H1 (cell line): ENCODE results near the gene CDC26. TPM values are rescaled to one million over a fixed set of nuclear protein-coding genes. Genes with fewer than 3 reads are reported as not detected.

Experiments
- CTCF ChIA-PET: fragments of 300-600 bp; sonication (Branson Sonifier 250); formaldehyde crosslinking; loops from one replicate; lab custom pipeline; 2021; ENCODE audit not compliant: partially characterized antibody; lab: Charles Lee
- POLR2A ChIA-PET: fragments of 300-600 bp; sonication (Branson Sonifier 250); formaldehyde crosslinking; loops from one replicate; lab custom pipeline; 2021; ENCODE audit warnings: inconsistent platforms; ENCODE audit not compliant: partially characterized antibody; lab: Charles Lee
- DNase-seq, 2 experiments: peaks; one replicate each; pipeline versions ENCODE4 v3.0.0 to v3.0.0-alpha.2; 2010 to 2022; ENCODE audit warnings: low spot score in 2 of 2, low read depth in 1 of 2, mixed read lengths in 1 of 2
- FAIRE-seq: peaks from 2 replicates; lab custom pipeline; 2011; peaks lifted over from hg19 to GRCh38; lab: Jason Lieb, UNC
- H2AFZ ChIP-seq: 2 replicates; pipeline ENCODE4 v1.8.1; 2012; ENCODE audit warnings: low read length, inconsistent platforms
- H2AK5ac ChIP-seq: 2 replicates; pipeline ENCODE4 v1.6.1; 2013; ENCODE audit warnings: low read depth, low read length
- H2BK120ac ChIP-seq: replicated peaks from 2 replicates; pipeline ENCODE3; 2013; ENCODE audit warnings: low read depth, low read length, inconsistent platforms
- H2BK12ac ChIP-seq: 2 replicates; pipeline ENCODE4 v1.6.1; 2013; ENCODE audit warnings: low read depth, low read length
- H2BK15ac ChIP-seq: 2 replicates; pipeline ENCODE4 v1.6.1; 2013; ENCODE audit warnings: low read length
- H2BK20ac ChIP-seq: 2 replicates; pipeline ENCODE4 v1.6.1; 2013; ENCODE audit warnings: low read length
- H2BK5ac ChIP-seq: 2 replicates; pipeline ENCODE4 v1.6.1; 2013; ENCODE audit warnings: low read depth, low read length
- H3K14ac ChIP-seq: 2 replicates; pipeline ENCODE4 v1.6.1; 2013; ENCODE audit warnings: inconsistent platforms; ENCODE audit not compliant: insufficient read length
- H3K18ac ChIP-seq: 2 replicates; pipeline ENCODE4 v1.6.1; 2013; ENCODE audit warnings: low read length; ENCODE audit errors: extremely low read depth
- H3K23ac ChIP-seq: 2 replicates; pipeline ENCODE4 v1.6.1; 2013; ENCODE audit warnings: inconsistent platforms; ENCODE audit not compliant: insufficient read length
- H3K23me2 ChIP-seq: 2 replicates; pipeline ENCODE4 v1.6.1; 2013; ENCODE audit warnings: low read depth, low read length
- H3K27ac ChIP-seq: 2 replicates; pipeline ENCODE4 v1.6.1; 2011; ENCODE audit warnings: low read depth, low read length, inconsistent platforms
- H3K27me3 ChIP-seq, 4 experiments: replicated peaks in 1 of 4; 1 replicate in 1 of 4; 2 replicates in 3 of 4; pipeline versions ENCODE4 v1.6.1 to v1.8.1; 2011 to 2013; ENCODE audit warnings: low read length in 3 of 4, mild to moderate bottlenecking in 3 of 4, inconsistent platforms in 2 of 4, mixed read lengths in 2 of 4, moderate library complexity in 1 of 4; ENCODE audit not compliant: control insufficient read depth in 3 of 4, insufficient read depth in 3 of 4; ENCODE audit errors: extremely low read depth in 1 of 4
- H3K36me3 ChIP-seq, 4 experiments: 2 replicates each; pipeline versions ENCODE4 v1.6.1 to v1.8.1; 2011 to 2013; ENCODE audit warnings: mild to moderate bottlenecking in 4 of 4, low read length in 3 of 4, moderate library complexity in 2 of 4, control low read depth in 1 of 4, inconsistent platforms in 1 of 4; ENCODE audit not compliant: insufficient read depth in 4 of 4, control insufficient read depth in 2 of 4
- H3K4ac ChIP-seq: replicated peaks from 2 replicates; pipeline ENCODE3; 2013; ENCODE audit warnings: low read length, low read depth, mixed read lengths, inconsistent platforms; ENCODE audit not compliant: insufficient read length
- H3K4me1 ChIP-seq, 4 experiments: replicated peaks in 1 of 4; 1 replicate in 1 of 4; 2 replicates in 3 of 4; pipeline versions ENCODE4 v1.6.1 to v1.8.1; 2011 to 2013; ENCODE audit warnings: low read length in 3 of 4, inconsistent platforms in 2 of 4, mixed read lengths in 1 of 4; ENCODE audit not compliant: insufficient read depth in 4 of 4, control insufficient read depth in 3 of 4
- H3K4me2 ChIP-seq, 2 experiments: 2 replicates each; pipeline versions ENCODE4 v1.6.1 to v1.8.1; 2011 to 2013; ENCODE audit warnings: low read depth in 2 of 2, low read length in 2 of 2, control low read depth in 1 of 2, inconsistent platforms in 1 of 2, mild to moderate bottlenecking in 1 of 2; ENCODE audit not compliant: insufficient read depth in 1 of 2
- H3K4me3 ChIP-seq, 4 experiments: fragments of 200-600, 300-600 bp in 1 of 4; sonication (generic), shearing (Covaris generic), sonication (Bioruptor Twin) in 1 of 4; 2 replicates each; pipeline versions ENCODE4 v1.5.1 to v1.8.1; 2011 to 2016; ENCODE audit warnings: low read length in 4 of 4, low read depth in 3 of 4, control low read depth in 2 of 4, inconsistent platforms in 2 of 4, mild to moderate bottlenecking in 2 of 4, mixed read lengths in 1 of 4, moderate library complexity in 1 of 4; ENCODE audit not compliant: insufficient read depth in 2 of 4; ENCODE audit errors: extremely low read depth in 1 of 4
- H3K56ac ChIP-seq: replicated peaks from 2 replicates; pipeline ENCODE3; 2013; ENCODE audit warnings: low read depth, mild to moderate bottlenecking, mixed read lengths, low read length, inconsistent platforms; ENCODE audit not compliant: insufficient read length
- H3K79me1 ChIP-seq: 2 replicates; pipeline ENCODE4 v1.6.1; 2013; ENCODE audit warnings: low read depth, low read length, control low read depth
- H3K79me2 ChIP-seq, 2 experiments: 2 replicates each; pipeline versions ENCODE4 v1.6.1 to v1.8.1; 2012 to 2013; ENCODE audit warnings: low read length in 2 of 2, mild to moderate bottlenecking in 2 of 2, inconsistent platforms in 1 of 2; ENCODE audit not compliant: insufficient read depth in 2 of 2, control insufficient read depth in 1 of 2
- H3K9ac ChIP-seq, 4 experiments: replicated peaks in 1 of 4; 1 replicate in 1 of 4; 2 replicates in 3 of 4; pipeline versions ENCODE4 v1.6.1 to v1.8.1; 2011 to 2013; ENCODE audit warnings: low read depth in 3 of 4, low read length in 3 of 4, control low read depth in 2 of 4, mild to moderate bottlenecking in 2 of 4, moderate library complexity in 2 of 4, inconsistent platforms in 1 of 4; ENCODE audit errors: extremely low read depth in 1 of 4
- H3K9me3 ChIP-seq, 2 experiments: 2 replicates each; pipeline versions ENCODE4 v1.6.1 to v1.8.1; 2012 to 2013; ENCODE audit warnings: mild to moderate bottlenecking in 2 of 2, moderate library complexity in 2 of 2, control low read depth in 1 of 2, inconsistent platforms in 1 of 2, low read depth in 1 of 2, low read length in 1 of 2, mixed read lengths in 1 of 2; ENCODE audit not compliant: insufficient read depth in 2 of 2
- H4K20me1 ChIP-seq, 2 experiments: replicated peaks in 1 of 2; 2 replicates each; pipeline versions ENCODE3 to v1.8.1; 2011 to 2013; ENCODE audit warnings: inconsistent platforms in 2 of 2, low read length in 2 of 2, mild to moderate bottlenecking in 1 of 2; ENCODE audit not compliant: insufficient read depth in 2 of 2, control insufficient read depth in 1 of 2
- H4K5ac ChIP-seq: 2 replicates; pipeline ENCODE4 v1.6.1; 2013; ENCODE audit warnings: low read length, low read depth, mixed read lengths, inconsistent platforms; ENCODE audit not compliant: insufficient read length
- H4K8ac ChIP-seq: 2 replicates; pipeline ENCODE4 v1.8.0; 2013; ENCODE audit warnings: mild to moderate bottlenecking, moderate library complexity, low read length, inconsistent platforms; ENCODE audit not compliant: insufficient read depth; ENCODE audit errors: extremely low read depth
- H4K91ac ChIP-seq: replicated peaks from 2 replicates; pipeline ENCODE3; 2013; ENCODE audit warnings: low read length, mixed read lengths, inconsistent platforms; ENCODE audit not compliant: insufficient read length
- HDAC2 ChIP-seq, 2 experiments: fragments of 300-600 bp in 1 of 2; sonication (generic) in 1 of 2; IDR thresholded peaks; 2 replicates each; pipeline ENCODE4 v1.6.1; 2011 to 2012; ENCODE audit warnings: low read depth in 2 of 2, low read length in 2 of 2, mild to moderate bottlenecking in 2 of 2, moderate library complexity in 2 of 2, borderline replicate concordance in 1 of 2, inconsistent platforms in 1 of 2
- WGBS, 2 experiments: shearing (Covaris generic) in 1 of 2; methylation state at CpG; one replicate each; pipeline versions ENCODE4 v1.1.6 to v1.1.7; 2013 to 2015; ENCODE audit warnings: low lambda C conversion rate in 2 of 2, mixed read lengths in 2 of 2, inconsistent platforms in 1 of 2, low coverage in 1 of 2, missing lambda C conversion rate in 1 of 2; ENCODE audit not compliant: insufficient replicate concordance in 2 of 2, insufficient coverage in 1 of 2, insufficient read length in 1 of 2; ENCODE audit errors: extremely low coverage in 1 of 2, missing lambda C conversion rate in 1 of 2; 5-methylcytosine and 5-hydroxymethylcytosine counted together
- polyA plus RNA-seq, 7 experiments: library from polyadenylated mRNA; depleted of rRNA in 3 of 7; stranded (reverse) in 5 of 7; unstranded in 2 of 7; fragments of >200 nt in 5 of 7; fragments of 200-250 nt in 2 of 7; gene quantifications; 1 replicate in 5 of 7; 2 replicates in 1 of 7; 4 replicates in 1 of 7; pipeline versions ENCODE4 v1.2.1 to v1.2.3, GENCODE V29; 2011 to 2013; ENCODE audit warnings: missing spikeins in 2 of 7, mixed read lengths in 2 of 7
- total RNA-seq: library from RNA; stranded (reverse); fragmentation: NEBNext Ultra II Directional; extraction: Animal tissue kit (Norgen Biotek cat#: 25700); gene quantifications from 2 replicates; pipeline ENCODE4 v1.2.1, GENCODE V29; 2021
- TF ChIP-seq, protein P1 (sequence below): IDR thresholded peaks from 2 replicates; pipeline ENCODE4 v1.6.1; 2012; ENCODE audit warnings: low read length, inconsistent platforms

Gene CDC26
- total and polyA plus RNA-seq, 2 of the 8 experiments (the other 6 are each of a cell fraction or from before 2014, with no cell fraction given), result 31.5 to 41.9 TPM

GRCh38 chr9:113238859-113239232 lies 36.5 kb downstream of the CDC26 start:
- Histone ChIP-seq H4K20me1 (peaks cover 0 to 1% of the 10 kb centered on the region in 2 experiments), H4K91ac (no peak overlapping the region), H4K8ac (no peak overlapping the region), H3K79me1 (no peaks in the 10 kb centered on the region), H3K56ac (no peak overlapping the region), H2AK5ac (no peak overlapping the region), H3K27me3 (no peaks in the 10 kb centered on the region), H3K4me2 (no peak overlapping the region), H3K23me2 (no peaks in the 10 kb centered on the region), H3K14ac (no peak overlapping the region), H4K5ac (no peak overlapping the region), H3K9me3 (no peaks in the 10 kb centered on the region), H2BK15ac (no peak overlapping the region), H3K4me3 (no peak overlapping the region), H2BK20ac (no peak overlapping the region), H3K36me3 (no peaks in the 10 kb centered on the region), H3K18ac (no peak overlapping the region), H2BK120ac (no peak overlapping the region), H3K4me1 (no peaks in the 10 kb centered on the region), H3K9ac (no peak overlapping the region), H2BK12ac (no peak overlapping the region), H3K4ac (no peak overlapping the region), H3K23ac (no peak overlapping the region), H3K79me2 (no peaks in the 10 kb centered on the region), H3K27ac (no peak overlapping the region), H2AFZ (no peak overlapping the region), H2BK5ac (no peak overlapping the region)
- 89% methylated on average over 4 of the region's 4 CpGs; no CpG with 5 or more reads in 1 of the 2 experiments for WGBS, 2 experiments
- TF ChIP-seq HDAC2 (IDR thresholded peaks at IDR 0.05; ENCODE audit: borderline replicate concordance in 1 of 2, low read depth in 2 of 2, low read length in 2 of 2), result no peak
- TF ChIP-seq, protein P1, sequence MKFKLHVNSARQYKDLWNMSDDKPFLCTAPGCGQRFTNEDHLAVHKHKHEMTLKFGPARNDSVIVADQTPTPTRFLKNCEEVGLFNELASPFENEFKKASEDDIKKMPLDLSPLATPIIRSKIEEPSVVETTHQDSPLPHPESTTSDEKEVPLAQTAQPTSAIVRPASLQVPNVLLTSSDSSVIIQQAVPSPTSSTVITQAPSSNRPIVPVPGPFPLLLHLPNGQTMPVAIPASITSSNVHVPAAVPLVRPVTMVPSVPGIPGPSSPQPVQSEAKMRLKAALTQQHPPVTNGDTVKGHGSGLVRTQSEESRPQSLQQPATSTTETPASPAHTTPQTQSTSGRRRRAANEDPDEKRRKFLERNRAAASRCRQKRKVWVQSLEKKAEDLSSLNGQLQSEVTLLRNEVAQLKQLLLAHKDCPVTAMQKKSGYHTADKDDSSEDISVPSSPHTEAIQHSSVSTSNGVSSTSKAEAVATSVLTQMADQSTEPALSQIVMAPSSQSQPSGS, result no peak
- CTCF ChIA-PET, result interaction anchor here (0.6 to 1.0 kb wide), 4 partner anchors 15 to 89 kb away, joined by 3 to 5 read pairs (median 3); no protein-coding TSS in a partner anchor
- no peak for DNase-seq
- POLR2A ChIA-PET, result no interaction called here
- FAIRE-seq, result no peak
